IMR-90 (cell line): ENCODE measurements around the gene INCA1.

Experiments used
- FOS ChIP-seq: fragments of 150-350 bp; IDR thresholded peaks from 2 replicates; pipeline ENCODE4 v1.6.1; 2016; ENCODE audit warnings: low read depth, low read length
- MAFK ChIP-seq: IDR thresholded peaks from 2 replicates; pipeline ENCODE4 v1.6.1; 2012; ENCODE audit warnings: low read depth, low read length, improper control_type of control experiment
- MAZ ChIP-seq: IDR thresholded peaks from 2 replicates; pipeline ENCODE4 v1.6.1; 2012; ENCODE audit warnings: low read depth, mild to moderate bottlenecking, low read length, improper control_type of control experiment, moderate library complexity, borderline replicate concordance
- MXI1 ChIP-seq: IDR thresholded peaks from 2 replicates; pipeline ENCODE4 v1.6.1; 2012; ENCODE audit warnings: low read depth, mild to moderate bottlenecking, low read length, moderate library complexity, borderline replicate concordance
- POLR2A ChIP-seq: IDR thresholded peaks from 2 replicates; pipeline ENCODE4 v1.6.1; 2012; ENCODE audit warnings: mild to moderate bottlenecking, low read depth, low read length
- RAD21 ChIP-seq: IDR thresholded peaks from 2 replicates; pipeline ENCODE4 v1.6.1; 2012; ENCODE audit warnings: low read length, improper control_type of control experiment
- RCOR1 ChIP-seq: IDR thresholded peaks from 2 replicates; pipeline ENCODE4 v1.6.1; 2012; ENCODE audit warnings: mild to moderate bottlenecking, low read length, improper control_type of control experiment; ENCODE audit not compliant: insufficient replicate concordance
- RFX5 ChIP-seq: IDR thresholded peaks from 2 replicates; pipeline ENCODE4 v1.8.0; 2012; ENCODE audit warnings: low read depth, mild to moderate bottlenecking, low read length, moderate library complexity
- TF ChIP-seq, protein P1 (sequence below): conservative IDR thresholded peaks from 2 replicates; pipeline ENCODE4 v1.5.1; 2012; ENCODE audit warnings: mild to moderate bottlenecking, low read depth, low read length, improper control_type of control experiment
- TF ChIP-seq, protein P2 (sequence below): fragments of 150-350 bp; IDR thresholded peaks from 2 replicates; pipeline ENCODE4 v1.6.1; 2017; ENCODE audit warnings: mild to moderate bottlenecking, antibody characterized with exemption, low read length, low read depth

DNA sequence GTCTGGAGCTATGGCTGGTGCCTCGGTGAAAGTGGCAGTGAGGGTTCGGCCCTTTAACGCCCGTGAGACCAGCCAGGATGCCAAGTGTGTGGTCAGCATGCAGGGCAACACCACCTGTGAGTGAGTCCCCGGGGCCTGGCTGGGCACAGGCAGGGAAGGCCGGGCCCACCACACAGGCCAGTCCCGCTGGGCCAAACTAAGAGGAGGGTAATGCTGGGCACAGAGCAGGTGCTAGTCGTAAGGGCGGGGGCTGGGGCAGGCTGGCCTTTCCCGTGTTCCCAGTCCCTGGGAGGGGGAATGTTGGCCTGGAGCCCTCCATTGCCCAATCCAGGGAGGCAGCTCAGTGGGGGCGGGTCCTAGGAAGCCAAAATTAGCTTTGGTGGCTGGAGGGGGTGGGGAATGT lies 2.9 kb upstream of the INCA1 start:
- TF ChIP-seq POLR2A (no peak), MXI1 (no peak), MAFK (no peak), RCOR1 (no peak), RAD21 (no peak), MAZ (peak; percentile 24; the same call in 1 of the 2 replicates), FOS (no peak), RFX5 (no peak)
- TF ChIP-seq, protein P1, sequence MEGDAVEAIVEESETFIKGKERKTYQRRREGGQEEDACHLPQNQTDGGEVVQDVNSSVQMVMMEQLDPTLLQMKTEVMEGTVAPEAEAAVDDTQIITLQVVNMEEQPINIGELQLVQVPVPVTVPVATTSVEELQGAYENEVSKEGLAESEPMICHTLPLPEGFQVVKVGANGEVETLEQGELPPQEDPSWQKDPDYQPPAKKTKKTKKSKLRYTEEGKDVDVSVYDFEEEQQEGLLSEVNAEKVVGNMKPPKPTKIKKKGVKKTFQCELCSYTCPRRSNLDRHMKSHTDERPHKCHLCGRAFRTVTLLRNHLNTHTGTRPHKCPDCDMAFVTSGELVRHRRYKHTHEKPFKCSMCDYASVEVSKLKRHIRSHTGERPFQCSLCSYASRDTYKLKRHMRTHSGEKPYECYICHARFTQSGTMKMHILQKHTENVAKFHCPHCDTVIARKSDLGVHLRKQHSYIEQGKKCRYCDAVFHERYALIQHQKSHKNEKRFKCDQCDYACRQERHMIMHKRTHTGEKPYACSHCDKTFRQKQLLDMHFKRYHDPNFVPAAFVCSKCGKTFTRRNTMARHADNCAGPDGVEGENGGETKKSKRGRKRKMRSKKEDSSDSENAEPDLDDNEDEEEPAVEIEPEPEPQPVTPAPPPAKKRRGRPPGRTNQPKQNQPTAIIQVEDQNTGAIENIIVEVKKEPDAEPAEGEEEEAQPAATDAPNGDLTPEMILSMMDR, result no peak
- TF ChIP-seq, protein P2, sequence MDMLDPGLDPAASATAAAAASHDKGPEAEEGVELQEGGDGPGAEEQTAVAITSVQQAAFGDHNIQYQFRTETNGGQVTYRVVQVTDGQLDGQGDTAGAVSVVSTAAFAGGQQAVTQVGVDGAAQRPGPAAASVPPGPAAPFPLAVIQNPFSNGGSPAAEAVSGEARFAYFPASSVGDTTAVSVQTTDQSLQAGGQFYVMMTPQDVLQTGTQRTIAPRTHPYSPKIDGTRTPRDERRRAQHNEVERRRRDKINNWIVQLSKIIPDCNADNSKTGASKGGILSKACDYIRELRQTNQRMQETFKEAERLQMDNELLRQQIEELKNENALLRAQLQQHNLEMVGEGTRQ, result no peak
